Glomerular visceral epithelial cell (primary cell): ENCODE results near the gene DCTN4.

Experiments used
- DNase-seq: peaks from one replicate; pipeline ENCODE4 v3.0.0-alpha.2; 2016; ENCODE audit errors: extremely low spot score

DCTN4 gene

DNA sequence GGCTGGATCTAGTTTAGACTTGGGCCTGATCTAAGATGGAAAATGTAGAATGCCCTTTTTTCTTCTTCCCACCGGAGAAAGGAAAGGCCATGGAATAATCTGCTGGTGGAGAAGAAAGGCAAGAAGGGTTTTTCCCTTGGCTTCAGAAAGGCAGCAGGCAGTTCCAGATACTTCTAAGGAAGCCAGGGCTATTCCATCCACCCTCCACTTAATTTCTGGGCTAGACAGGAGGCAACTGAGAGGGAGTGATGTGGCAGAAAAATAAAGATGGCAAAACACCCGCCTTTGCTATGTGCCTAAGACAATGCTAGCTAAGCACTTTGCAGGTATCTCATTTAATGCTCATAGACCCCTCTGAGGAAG lies 87.9 kb downstream of the DCTN4 start:
- DNase-seq = no peak

GRCh38 chr5:150670275-150670947 lies 88.4 kb downstream of the DCTN4 start:
- DNase-seq = no peak

- no peak for DNase-seq
Measured at GRCh38 chr5:150665044-150665443, 93.8 kb downstream of the DCTN4 start.

GRCh38 chr5:150663936-150664335 lies 94.9 kb downstream of the DCTN4 start:
- no peak for DNase-seq

GRCh38 chr5:150662731-150663516 lies 95.9 kb downstream of the DCTN4 start:
- DNase-seq = no peak

DNA sequence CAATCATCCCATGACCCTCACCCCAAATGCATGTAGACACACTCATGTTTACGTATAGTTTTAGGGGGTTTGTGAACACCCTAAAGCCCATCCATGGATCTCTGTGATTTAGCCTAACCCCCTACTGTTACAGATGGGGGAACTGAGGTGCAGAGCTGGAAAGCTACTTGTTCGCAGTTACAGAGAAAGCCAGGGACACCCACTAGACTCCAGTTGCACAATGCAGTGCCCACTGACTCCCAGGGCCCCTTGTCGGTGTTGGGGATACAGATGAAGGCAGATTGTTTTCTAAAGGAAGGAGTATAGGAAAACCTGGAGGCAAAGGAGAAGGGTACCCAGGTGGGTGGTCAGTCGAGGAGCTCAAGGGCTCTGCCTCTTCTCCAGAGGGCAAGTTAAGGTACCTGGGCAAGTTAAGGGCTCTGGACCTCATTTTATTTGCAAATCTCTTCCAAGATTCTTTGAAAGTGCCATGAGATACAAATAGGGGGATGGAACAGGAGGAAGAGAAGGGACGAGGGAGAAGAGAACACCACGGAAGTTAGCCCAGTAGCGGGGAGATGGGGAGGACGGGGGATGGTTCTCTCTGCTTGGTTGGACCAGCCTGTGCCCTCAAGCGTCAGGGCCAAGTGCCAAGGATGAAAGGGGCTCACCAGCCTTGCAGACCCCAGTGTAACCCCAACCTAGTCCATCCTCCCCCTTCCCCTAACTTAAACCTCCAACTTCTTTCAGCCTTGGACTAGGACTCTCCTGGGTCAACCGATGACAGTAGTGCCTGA lies 96.8 kb downstream of the DCTN4 start:
- no peak for DNase-seq

DNA sequence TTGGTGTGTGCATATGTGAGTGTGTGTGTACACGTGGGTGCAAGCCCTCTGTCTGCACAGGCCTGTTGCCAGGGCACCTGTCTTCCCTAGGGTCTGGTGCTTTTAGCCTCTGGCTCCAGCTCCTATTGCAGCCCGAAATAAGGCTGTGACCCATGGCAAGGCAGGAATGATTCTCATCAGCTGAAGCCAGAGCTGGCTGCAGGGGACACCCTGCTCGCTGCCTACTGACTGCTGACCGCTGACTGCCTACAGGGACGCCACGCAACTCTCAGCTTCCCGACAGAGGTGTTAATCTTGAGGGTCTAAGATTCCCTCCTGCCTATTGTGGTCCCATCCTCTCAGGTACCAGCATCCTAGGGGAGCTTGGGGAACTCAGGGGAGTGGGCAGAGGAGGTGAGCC lies 97.7 kb downstream of the DCTN4 start, which contains the start of gene MYOZ3:
MYOZ3 (plus strand) TSS at position 166 of the 400 bp plus-strand sequence. CDS start 1,691 bp downstream, outside the sequence.
- no peak for DNase-seq

- no peak for DNase-seq
Measured at GRCh38 chr5:150660108-150660831, 98.5 kb downstream of the DCTN4 start.

GRCh38 chr5:150659360-150660107 lies 99.3 kb downstream of the DCTN4 start:
- DNase-seq = no peak

GRCh38 chr5:150658699-150659265 lies 100.0 kb downstream of the DCTN4 start:
- no peak for DNase-seq
